Hepatocyte (in vitro differentiated cells): ENCODE results near the gene IL10RA.

Experiments used
- CTCF ChIP-seq: fragments of 200-600 bp; sonication (generic); IDR thresholded peaks from 2 replicates; pipeline ENCODE4 v1.5.1; 2016; ENCODE audit warnings: antibody characterized with exemption, mild to moderate bottlenecking; ENCODE audit not compliant: poor library complexity
- EZH2 ChIP-seq: fragments of 200-600 bp; sonication (generic); IDR thresholded peaks from 2 replicates; pipeline ENCODE4 v1.6.1; 2016; ENCODE audit warnings: antibody characterized with exemption, mild to moderate bottlenecking, borderline replicate concordance
- EZH2phosphoT487 ChIP-seq: fragments of 200-600 bp; sonication (generic); IDR thresholded peaks from one replicate; pipeline ENCODE4 v1.6.1; 2018; ENCODE audit warnings: antibody characterized with exemption, mild to moderate bottlenecking, low read depth, moderate library complexity; ENCODE audit not compliant: unreplicated experiment, severe bottlenecking

- TF ChIP-seq CTCF (no peak), EZH2 (no peak), EZH2phosphoT487 (no peak)
Observed at GRCh38 chr11:117936973-117937372, 49.2 kb upstream of the IL10RA start.
